ENCODE measurements around the gene GTPBP3.

DNA sequence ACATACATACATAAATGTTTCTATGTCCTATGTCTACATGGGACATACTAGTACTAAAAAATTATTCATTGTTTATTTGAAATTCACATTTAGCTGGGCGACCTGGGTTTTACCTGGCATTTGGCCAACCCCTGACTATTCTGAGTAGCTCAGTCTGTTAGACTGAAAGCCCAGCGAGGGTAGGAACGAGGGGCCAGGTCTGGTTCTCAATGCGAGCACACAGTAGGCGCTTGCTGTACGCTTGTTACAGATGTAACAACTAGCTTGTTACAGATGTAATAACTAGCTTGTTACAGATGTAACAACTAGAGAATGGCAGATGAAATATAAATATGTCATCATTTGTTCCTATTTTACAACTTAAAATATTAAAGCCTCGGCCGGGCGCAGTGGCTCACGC, 1.8 kb upstream of the GTPBP3 start:
- TF ChIP-seq EZH2phosphoT487 (IDR thresholded peaks at IDR 0.05; ENCODE audit: insufficient read depth, low read depth) (no peak), EZH2 (IDR thresholded peaks at IDR 0.05; ENCODE audit: insufficient read depth, poor library complexity, severe bottlenecking) (no peak)

Measured in GM23248 (cell line).